Fibroblast of mammary gland (primary cell): ENCODE measurements around the gene PSMG4.
"Not testable (repeated sequence)": the region's sequence is repeated elsewhere in the genome, so short reads cannot be mapped to it uniquely, and the experiment has no call there.

ENCODE experiments used
- DNase-seq: peaks from one replicate; pipeline ENCODE4 v3.0.0-alpha.2; 2010; ENCODE audit warnings: low read depth
- H3K4me3 ChIP-seq: 2 replicates; pipeline ENCODE4 v1.5.1; 2011; ENCODE audit warnings: low read depth, mild to moderate bottlenecking, low read length, moderate library complexity; ENCODE audit not compliant: control insufficient read depth
- CTCF ChIP-seq: conservative IDR thresholded peaks from 2 replicates; pipeline ENCODE4 v1.5.1; 2011; ENCODE audit warnings: low read depth, low read length, inconsistent platforms; ENCODE audit not compliant: control insufficient read depth, insufficient read depth

Gene PSMG4

DNA sequence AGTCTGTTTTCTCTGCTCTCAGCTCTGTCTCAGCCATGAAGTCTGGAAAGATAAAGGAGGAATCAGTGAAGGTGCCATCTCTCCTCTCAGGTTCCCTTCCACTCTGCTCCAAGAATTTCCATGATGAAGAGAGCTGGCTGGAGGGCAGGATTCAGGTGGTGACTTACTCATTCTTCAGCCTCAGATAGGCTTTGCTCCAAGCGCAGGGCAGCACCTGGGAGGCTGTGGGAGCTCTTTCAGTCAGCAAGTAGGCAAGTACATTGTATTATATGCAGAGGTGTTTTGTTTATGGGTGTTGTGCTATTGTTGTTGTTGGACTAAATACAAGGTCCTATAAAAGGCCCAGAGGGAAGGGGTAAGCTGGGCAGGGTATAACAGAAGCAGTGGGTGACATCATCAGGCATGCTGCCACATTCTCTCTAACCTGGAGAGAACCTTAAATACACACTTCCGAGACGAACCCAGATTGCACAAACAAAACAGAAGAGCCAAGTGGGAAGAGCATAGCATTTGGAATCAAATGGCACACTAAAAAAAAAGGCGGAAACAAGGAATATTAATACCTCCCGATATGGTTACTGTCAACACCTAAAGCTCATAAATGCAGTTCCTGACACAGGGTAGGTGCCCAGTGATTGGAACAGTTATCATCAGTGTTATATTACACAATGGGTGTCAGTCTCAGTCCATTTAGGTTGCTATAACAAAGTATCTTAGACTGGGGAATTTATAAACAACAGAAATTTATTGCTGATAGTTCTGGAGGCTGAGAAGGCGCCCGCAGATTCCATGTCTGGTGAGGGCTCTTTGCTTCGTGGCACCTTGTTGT is 14.5 kb upstream of the PSMG4 start:
- DNase-seq: no peak
- H3K4me3 ChIP-seq: no peak overlapping the region
- no peak for TF ChIP-seq CTCF

DNA sequence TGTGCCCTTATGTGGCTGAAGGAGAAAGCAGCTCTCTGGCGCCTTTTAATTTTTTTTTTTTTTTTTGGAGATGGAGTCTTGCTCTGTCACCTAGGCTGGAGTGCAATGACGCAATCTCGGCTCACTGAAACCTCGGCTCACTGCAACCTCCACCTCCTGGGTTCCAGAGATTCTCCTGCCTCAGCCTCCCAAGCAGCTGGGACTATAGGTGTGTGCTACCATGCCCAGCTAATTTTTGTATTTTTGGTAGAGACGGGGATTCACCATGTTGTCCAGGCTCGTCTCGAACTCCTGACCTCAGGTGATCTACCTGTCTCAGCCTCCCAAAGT is 13.9 kb upstream of the PSMG4 start:
- not testable (repeated sequence) for DNase-seq, H3K4me3 ChIP-seq

GRCh38 chr6:3245216-3245615 is 13.5 kb upstream of the PSMG4 start:
- no peak overlapping the region for H3K4me3 ChIP-seq
- DNase-seq: no peak
- no peak for TF ChIP-seq CTCF

DNA sequence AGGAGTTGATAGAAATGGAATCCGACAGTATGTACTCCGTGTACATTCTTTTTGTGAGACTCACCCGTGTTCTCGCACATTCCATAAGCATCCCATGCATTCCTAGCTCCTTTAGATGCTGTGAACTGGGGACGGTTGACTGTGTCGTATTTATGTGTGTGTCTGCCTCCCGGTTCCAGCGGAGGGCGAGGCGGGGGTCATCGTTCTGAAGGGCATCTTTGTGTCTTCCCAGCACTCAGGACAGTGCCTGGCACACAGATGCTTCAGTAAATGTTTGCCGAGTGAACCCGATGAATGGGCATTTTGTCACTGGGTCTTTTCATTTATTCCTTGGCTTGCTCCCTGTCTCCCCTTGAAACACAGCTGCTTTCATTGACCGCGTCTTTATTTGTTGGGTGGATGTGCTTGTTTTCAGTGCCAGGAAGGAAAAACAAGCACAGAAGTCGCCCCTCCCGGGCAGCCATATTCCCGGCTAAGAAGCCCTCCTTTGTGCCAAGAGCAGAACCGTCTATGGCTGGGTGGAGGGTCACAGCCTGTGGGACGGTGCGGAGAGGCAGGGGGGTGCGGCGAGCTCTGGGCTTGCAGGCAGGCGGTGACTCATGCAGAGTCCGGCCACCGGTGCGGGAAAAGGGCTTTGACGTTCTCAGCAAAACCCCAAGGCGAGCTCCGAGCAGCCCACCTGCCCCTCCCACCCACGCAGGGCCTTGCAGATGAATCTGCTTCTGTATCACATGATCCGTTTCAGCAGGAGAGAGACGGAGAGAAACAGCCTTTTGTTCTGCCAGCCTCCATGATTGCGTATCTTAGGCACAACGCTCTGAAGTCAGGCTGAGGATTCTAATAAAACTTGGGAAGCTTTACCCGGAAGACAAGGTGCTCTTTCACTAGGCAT is 11.2 kb upstream of the PSMG4 start:
- peak; percentile 82 for DNase-seq
- H3K4me3 ChIP-seq: peak overlapping the region; percentile 42
- no peak for TF ChIP-seq CTCF

DNA sequence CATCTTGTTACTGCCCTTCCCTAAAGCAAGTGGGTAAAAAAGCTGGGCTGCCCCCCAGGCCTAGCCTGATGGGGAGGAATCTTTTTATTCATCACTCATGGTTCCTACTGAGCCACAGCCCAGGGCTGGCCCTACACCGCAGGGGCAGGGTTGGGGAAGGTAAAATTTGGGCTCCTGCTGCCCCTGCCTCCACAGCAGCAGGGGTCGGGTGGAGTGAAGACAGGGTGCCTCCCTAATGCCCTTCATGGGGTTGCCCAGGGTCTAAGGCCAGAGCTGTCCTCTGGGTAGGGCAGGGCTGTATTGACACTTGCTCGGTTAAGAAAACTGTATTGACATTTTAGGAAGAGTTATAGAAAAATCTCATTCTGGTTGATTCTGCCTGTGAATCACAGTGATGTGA is 8.9 kb upstream of the PSMG4 start:
- no peak for TF ChIP-seq CTCF
- H3K4me3 ChIP-seq: no peak overlapping the region
- no peak for DNase-seq

DNA sequence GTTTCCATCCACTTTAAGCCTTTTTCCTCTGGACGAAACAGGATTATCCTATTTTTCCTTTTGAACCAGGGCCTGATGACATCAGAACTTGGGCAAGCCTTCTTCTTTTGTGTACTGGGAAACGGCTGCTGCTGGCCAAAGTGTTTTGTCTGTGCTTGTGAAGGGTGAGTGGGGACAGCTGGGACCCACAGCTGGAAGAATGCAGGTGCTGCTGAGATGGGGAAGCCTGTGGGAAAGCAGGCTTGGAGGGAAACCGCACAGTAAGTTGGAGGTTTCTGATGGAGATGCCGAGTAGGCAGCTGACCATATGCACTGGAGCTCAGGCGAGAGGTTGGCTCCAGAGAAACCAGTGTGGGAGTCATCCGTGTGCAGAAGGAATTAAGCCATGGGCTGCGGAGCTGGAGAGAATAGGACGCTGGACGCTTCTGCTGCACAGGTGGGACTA is 8.5 kb upstream of the PSMG4 start:
- no peak for DNase-seq
- no peak overlapping the region for H3K4me3 ChIP-seq
- TF ChIP-seq CTCF: no peak

- peak; percentile 99 for TF ChIP-seq CTCF
- peak; percentile 77 for DNase-seq
- H3K4me3 ChIP-seq: no peak overlapping the region
These were observed 7.1 kb upstream of the PSMG4 start for GRCh38 chr6:3251462-3252314.
